ENCODE results near the gene EPHB1.
A peak's percentile ranks its signal among the peaks of the same experiment; 100 is the strongest.
"Not testable (repeated sequence)": the region's sequence is repeated elsewhere in the genome, so short reads cannot be mapped to it uniquely, and the experiment has no call there.

EPHB1 gene

DNA sequence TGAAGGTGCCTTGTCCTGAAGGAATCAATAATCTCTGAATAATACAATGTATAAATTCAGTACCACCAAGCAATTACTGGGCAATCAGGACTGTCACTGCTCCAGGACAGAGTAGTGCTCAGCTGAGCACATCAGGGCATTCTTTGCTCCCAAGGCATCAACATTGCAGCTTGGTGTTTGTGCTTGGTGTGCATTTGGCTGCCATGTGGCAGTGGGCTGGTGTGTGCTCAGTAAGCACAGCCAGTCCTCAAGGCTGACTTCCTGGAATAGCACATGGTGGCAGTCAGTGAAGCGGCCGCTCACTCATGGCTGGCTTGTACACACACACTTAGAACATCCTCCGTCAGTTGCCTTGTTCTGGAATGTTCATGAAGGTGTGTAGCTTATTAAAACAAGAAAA, 217.0 kb downstream of the EPHB1 start:
- no peak for DNase-seq

DNA sequence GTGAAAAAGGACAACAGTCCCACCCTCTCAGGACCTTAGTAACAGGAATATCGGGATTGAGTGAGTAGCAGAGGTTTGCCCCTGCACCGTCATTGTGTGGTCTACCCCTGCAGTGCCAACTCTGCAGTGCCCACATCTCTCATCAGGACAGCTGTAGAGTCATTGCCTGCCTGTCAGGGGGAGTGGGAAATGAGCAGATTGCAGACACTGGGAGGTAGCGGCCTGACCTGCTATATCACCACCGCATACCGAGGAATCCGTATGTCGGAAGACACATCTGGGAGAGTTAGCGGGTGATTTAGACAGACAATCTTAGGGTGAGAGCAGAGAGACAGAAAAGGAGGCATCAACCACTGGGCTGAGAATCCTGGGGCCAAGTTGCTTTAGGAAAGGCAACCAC, 218.1 kb downstream of the EPHB1 start:
- DNase-seq: no peak

DNA sequence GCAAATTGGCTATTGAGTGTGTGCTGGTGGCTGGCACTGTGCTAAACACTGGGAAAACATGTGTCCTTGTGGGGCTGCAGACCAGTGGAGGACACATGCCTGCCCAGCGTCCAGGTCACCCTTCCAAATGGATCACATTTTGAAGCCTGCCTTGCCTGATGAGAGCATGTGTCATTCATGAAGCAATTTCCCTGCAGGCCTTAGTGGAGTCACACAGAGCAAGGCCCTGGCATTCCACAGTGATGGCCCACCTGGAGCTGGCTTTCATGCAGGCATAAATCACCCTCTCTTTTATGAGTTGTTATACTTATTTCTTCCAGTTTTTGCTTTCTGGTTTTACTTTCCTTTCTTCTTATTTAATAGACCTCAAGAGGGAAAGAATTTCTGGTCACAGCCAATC, 219.5 kb downstream of the EPHB1 start:
- DNase-seq: no peak

DNA sequence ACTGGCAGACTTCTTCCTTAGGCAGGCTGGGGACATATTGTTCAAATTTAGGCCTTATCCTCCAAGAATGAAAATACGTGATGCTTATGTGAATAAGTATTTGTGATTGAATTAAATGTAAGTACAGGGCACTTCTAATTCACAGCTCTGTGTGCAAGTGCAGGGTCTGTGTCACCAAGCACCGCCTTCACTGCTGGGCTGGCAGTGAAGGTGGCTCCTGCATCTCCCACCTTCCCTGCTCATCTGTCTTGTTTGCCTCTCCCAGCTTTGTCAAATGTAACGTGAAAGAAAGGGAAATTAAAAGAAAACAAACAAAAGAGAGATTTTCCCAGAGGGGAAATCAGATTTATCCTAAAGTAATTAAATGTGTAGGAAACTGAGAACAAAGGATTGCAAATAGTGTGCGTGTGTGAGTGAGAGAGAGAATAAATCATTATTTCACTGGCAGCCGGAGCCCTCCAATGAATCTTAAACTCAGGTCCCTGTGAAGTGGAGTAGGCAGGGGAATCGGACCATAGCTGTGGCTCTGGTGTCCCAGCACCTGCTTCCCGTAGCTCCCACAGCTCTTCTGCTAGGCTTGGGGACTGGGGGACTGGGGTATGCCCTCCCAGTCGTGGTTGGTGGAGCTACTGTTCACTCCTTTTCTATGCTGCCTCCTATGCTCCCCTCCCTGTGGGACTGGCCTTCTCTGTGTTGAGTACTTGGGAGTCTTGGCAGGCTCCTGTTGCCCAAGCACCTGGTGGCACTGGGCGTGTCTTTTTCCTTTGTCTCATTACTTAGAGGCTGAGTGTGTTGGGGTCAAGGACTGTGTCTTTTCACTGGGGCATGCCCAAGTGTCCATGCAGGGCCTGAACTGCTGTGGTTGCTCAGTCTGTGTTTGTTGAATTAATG, 222.2 kb downstream of the EPHB1 start:
- peak; percentile 91 for DNase-seq

DNA sequence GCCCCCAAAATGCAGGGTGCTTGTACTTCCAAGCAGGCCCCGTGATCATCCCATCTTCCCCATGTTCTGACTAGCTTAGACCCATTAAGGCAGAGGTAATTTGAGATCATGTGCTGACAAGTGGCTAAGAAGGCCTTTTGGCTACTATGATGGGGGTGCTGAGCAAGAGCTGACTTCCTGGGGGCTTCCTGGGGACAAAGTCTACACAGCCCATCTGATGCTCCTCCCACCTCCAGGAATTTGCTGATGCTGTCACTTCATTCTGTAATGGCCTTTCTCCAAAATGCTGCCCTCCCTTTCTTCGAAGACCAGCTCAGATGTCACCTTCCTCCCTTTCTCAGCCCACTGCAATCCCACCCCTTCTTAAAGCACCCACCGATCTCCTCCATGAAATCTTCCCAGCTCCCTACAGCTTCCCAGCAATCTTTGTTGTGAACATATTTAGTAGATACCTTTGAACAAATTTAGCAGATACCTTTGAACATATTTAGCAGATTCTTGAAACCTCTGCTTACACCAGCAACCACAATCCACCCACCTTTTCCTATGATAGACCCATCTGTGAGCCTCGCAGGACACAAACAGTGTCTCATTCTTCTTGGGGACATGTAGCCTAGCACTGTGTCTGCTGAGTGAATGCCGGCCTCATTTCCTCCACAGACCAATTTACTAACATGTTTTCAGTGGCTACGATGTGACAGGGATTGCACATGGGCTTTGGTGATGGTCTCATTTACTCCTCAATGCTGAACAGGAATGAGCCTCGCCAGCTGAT, 223.3 kb downstream of the EPHB1 start:
- DNase-seq: no peak

DNA sequence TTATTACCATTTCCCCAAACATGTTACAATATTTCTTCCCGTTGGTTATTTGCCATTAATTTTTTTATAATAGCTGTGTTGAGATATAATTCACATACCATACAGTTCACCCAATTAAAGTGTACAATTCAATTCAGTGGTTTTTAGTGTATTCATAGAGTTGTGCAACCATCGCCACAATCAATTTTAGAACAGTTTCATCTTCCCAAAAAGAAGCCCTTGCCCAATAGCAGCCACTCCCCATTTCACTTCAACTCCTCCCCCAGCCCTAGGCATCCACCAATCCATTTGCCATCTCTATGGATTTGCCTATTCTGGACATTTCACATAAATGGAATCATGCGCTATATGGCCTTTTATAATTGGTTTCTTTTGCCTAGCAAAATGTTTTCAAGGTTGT, 225.1 kb downstream of the EPHB1 start:
- no peak for DNase-seq

DNA sequence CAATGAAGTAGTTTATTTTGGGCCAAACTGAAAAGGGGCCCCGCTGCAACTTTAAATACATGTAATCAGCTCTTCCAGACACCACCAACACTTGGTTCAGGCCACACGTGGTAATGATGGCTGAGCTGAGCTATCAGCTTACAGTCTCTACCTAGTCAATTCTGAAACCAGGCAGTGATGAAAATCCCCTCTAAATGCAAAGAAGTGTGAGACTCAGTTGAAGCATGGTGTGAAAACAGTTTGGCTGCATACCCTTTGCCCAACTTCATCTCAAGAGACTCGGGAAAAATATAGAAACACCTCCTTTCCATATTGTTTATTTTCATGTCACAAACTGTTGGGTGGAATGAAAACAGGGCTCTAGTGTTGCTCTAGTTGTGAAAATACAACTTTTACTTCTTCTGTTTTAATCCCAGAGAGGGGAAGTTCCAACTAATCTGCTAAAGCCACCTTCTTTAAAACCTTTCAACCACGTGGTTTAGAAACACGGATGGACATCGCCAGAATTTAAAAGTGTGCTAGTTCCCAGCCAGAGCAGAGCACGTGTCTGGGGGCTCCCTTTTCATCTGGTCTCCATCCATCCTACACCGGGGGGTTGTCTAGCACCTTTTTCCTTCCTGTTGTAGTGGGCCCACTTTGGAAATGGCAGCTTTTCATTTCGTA, 229.1 kb downstream of the EPHB1 start:
- DNase-seq: no peak

DNA sequence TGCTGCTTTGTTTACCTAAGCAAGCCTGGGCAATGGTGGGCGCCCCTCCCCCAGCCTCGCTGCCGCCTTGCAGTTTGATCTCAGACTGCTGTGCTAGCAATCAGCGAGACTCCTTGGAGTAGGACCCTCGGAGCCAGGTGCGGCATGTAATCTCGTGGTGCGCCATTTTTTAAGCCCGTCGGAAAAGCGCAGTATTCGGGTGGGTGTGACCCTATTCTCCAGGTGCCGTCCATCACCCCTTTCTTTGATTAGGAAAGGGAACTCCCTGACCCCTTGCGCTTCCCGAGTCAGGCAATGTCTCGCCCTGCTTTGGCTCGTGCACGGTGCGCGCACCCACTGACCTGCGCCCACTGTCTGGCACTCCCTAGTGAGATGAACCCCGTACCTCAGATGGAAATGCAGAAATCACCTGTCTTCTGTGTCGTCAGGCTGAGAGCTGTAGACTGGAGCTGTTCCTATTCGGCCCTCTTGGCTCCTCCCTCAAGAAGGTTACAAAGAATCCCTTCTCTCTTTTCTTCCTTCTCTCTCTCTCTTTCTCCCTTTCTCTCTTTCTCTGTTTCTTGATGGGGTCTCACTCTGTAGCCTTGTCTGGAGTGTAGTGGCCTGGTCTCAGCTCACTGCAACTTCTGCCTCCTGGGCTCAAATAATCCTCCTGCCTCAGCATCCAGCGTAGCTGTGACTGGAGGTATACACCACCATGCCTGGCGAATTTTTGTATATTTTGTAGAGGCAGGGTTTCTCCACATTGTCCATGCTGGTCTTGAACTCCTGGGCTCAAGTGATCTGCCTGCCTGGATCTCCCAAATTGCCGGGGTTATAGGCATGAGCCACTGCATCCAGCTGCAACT, 235.9 kb downstream of the EPHB1 start:
- DNase-seq: not testable (repeated sequence)

DNA sequence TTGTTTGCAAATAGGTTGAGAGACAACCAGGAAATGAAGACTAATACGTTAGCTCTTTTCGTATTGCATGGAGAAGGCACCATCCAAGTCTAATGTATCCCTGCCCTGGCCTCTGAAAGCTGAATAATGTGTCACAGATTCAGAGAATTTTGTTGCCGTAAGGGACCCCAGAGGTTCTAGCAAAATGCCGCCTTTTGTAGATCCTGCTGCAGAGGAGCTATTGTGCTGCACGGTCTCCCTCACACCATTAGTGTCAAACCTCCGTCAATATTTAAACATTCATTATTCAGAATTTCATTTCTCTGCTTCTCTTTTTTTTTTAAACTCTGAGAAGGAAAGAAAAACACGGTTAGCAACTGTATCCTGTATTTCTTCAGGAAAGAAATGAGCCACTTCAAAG, 238.7 kb downstream of the EPHB1 start:
- no peak for DNase-seq

DNA sequence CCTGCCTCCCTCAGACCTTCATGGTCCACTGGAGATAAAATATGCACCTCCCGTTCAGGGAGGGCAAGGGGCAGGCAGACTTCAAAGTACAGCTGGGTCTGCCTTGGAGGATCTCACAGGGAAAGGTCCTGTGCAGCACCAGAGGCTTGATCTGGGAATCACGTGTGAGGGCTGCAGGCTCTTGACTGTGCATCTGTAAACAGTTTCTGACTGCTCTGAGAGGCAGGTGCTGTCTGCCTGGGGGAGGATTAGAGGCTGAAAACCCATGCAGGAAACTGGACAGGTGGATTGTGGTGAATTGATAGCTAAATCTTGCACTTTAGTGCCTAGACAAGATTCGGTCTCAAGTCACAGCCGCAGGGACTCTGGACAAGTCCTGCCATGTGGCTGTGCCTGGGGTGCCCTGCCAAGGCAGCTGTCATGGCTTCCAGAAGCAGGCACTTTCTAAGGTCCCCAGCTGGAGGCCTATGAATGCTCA, 239.3 kb downstream of the EPHB1 start:
- DNase-seq: peak; percentile 88

DNA sequence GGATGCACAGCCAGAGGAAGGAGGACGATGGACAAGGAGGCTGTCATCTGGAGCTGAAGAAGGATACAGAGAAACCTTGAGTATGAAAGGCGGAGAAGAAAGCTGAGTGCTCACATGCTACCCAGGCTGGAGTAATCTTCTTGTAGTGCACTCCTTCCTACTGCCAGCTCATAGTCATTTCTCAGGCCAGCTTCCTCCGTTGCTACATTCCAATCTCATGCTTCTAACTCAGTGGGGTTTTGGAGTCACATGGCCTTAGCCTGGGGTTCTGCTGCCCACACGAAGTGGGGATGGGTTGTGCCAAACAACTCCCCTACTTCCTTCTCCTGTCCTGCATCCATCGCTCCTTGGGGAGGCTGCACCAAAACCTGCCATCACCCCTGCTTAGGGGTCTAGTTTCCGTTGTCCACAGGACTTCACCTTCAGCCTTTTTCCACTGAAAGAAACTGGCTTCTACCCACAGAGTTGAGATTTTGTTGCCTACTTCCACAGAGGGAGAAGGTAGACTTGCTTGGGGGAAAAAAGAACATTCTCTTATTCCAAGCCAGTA, 239.9 kb downstream of the EPHB1 start:
- no peak for DNase-seq

DNA sequence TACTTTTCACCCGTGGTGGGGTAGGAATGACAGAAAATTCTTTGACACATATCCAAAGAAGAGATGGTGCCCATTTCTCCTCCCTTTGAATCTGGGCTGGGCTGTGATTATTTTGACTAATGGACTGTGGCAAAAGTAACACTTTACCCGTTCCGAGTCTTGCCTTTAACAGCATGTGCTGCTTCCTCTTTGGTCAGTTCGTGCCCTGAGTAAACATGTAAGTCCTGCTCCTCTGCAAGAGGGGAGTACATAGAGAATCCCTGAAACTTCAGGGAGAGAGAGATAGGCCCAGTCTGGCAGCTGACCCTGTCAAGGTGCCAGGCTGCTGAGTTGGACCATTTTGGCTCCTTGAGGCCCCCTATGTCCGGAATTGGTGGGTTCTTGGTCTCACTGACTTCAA, 243.1 kb downstream of the EPHB1 start:
- no peak for DNase-seq

DNA sequence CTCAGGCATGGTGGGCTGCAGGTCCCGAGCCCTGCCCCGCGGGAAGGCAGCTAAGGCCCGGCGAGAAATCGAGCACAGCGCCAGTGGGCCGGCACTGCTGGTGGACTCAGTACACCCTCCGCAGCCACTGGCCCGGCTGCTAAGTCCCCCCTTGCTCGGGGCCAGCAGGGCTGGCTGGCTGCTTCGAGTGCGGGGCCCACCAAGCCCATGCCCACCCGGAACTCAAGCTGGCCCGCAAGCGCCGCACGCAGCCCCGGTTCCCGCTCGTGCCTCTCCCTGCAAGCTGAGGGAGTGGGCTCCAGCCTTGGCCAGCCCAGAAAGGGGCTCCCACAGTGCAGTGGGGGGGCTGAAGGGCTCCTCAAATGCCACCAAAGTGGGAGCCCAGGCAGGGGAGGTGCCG, 244.5 kb downstream of the EPHB1 start:
- DNase-seq: not testable (repeated sequence)

DNA sequence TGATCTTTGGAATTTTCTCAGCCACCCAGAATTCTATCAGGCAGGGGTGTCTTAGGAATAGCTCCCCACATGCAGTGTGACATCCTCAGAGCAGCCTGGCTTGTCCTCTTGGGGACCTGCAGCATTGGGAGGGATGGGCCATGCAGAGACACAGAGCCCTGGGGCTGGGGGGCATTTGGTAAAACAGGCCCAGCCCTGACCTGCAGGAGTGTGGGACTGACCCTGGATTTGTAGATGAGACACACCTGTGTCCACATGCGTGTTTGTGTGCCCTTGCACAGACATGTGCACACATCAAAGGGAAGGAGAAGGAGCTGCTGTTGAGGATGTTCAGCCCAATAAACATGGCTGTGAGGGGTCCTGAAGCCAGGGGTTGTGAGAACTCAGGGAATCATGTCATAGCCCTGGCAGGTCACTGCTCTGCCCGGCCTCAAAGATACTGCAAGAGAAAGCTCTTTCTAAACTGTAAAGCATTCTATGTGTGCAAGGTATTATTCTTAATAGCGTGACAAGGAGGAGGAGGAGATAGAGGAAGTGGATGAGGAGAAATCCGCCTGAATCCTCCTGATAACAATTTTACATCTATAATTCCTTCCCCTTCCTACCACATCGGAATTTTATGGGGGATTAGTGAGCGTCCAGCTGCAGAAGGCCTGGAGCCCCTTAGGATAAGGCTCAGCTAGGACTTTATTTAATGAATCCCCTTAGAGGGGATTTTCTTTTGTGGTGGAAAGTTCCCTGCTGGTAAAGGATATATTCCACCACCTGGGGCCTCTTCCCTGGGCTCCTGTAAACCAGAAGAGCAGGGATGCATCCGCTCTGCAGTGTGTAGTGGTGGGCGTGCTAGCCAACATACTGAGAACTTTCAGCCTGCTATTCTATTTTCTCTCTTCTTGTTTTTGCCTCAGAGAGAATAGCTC, 245.5 kb downstream of the EPHB1 start:
- DNase-seq: no peak

DNA sequence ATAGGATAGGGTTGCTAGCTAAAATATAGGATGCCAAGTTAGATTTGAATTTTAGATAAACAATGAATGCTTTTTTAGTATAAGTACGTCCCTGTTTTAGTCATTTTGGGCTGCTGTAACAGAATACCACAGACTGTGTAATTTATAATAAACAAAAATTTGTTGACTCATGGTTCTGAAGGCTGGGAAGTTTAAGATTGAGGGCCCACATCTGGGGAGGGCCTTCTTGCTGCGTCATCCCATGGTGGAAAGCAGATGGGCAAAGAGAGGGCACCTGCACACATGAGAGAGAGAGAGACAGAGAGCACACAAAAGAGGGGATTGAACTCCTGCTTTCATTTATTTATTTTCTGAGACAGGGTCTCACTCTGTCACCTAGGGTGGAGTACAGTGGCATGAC, 246.5 kb downstream of the EPHB1 start:
- DNase-seq: no peak

DNA sequence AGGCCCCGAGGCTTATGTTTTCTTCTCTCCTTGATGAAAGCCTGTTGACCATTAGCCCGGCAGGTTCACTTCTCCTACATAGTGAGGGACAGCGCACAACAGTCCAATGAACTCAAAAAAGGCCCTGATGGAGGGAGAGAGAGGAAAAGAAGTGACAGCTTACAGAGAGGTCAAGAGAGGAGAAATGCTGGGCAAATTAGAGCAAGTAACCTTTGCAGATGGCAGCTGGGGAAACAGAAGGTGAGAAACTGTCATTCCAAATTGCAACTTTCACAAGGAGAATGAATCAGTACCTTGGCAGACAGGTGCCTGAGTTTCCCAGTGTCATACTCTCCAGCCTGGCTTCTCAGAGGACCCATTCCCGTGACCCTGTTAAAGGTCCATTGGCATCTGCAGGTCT, 252.0 kb downstream of the EPHB1 start:
- no peak for DNase-seq

DNA sequence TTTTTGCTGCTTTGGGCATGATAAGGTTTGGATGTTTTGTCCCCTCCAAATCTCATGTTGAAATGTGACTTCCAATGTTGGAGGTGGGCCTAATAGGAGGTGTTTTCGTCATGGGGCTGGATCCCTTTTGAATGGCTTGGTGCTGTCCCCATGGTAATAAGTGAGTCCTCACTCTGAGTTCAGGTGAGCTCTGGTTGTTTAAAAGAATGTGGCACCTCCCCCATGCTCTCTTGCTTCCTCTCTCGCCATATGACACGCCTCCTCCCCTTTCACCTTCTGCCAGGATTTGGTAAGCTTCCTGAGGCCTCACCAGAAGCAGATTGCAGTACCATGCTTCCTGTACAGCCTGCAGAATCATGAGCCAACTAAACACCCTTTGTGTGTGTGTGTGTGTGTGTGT, 255.5 kb downstream of the EPHB1 start:
- DNase-seq: no peak

DNA sequence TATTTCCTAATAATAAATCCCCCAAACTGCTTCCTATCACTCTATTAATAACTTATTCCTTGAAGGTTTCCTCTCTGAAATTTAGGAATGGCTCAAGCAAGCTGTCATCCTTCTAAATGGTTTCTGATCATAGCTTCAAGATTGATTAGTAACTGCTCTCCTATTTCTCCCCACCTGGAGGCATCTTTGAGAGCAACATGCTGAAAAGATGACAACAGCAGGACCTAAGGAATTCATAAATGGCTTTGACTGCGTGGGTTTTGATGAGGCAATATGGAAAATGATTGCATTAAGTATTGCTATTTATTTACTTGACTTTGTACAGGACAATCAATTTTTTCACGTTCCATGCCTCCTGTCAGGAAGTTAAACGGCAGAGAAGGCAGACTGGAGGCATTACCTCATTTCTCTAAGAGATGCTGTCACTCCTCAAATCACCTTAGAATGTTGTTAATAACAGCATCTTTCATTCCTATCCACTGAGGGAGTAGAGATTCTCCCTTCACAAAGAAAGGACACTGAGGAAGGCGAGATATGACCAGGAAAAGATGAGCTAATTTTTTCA, 256.4 kb downstream of the EPHB1 start:
- no peak for DNase-seq

DNA sequence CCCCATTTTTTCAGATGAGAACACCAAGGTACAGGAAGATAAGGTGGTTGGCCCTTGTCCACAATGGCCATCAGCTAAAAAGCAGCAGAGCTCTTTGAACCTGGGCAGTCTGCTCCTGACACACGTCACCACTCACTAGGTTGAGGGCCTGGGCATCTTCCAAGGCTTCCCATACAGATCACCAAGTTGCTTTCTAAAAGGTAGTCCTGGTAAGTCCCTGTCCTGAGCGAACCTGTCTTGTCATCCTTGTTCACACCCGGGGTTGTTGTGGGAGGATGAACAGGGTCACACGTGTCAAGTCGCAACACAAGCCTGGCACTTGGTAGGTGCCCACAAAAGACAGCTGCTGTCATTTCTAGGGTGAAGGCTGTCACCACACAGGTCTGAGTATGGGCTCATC, 260.4 kb downstream of the EPHB1 start:
- no peak for DNase-seq

DNA sequence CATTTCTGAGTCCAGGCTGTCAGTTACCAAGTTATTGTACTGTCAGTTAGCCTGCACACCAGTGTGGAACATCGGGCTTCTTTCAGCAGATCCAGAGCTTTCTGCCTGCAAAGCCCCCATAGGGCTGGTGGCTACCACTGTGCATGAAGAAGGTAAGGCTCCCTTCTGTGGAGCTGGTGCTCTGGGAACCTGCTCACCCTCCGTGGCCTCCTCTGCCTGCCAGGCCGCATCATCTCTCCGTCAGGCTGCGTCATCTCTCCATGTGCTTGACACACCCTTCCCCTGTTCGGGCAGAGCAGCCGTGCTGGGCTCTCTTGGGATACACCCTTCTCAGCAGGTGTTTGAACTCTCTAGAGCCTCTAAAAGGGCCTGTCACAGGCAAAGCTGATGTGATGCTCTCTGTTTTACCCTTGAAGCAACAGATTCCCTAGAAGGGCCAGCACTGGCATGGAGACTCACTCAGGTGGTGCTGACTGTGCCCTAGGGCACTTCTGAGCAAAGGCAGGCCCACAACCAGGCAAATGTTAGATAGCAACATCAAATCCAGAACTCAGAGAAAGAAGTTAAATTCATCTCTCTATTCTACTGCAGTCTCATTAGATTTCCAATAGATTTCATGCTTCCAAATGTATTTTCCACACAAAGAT, 261.1 kb downstream of the EPHB1 start:
- DNase-seq: peak; percentile 46
